Measurements from ENCODE around the gene TRPT1. TPM values are rescaled to one million over a fixed set of nuclear protein-coding genes. Genes with fewer than 3 reads are reported as not detected.
A peak's percentile ranks its signal among the peaks of the same experiment; 100 is the strongest.

The TRPT1 gene
- total RNA-seq, 1 donor from 2014 or later: 52.0 TPM

GRCh38 chr11:64268025-64268892, 42.3 kb upstream of the TRPT1 start:
- no peaks in the 10 kb centered on the region for H3K27me3 Mint-ChIP-seq
- TF ChIP-seq CTCF (IDR thresholded peaks at IDR 0.05; ENCODE audit: unreplicated experiment): no peak
- peaks cover 12% of the 10 kb centered on the region for H3K4me1 Mint-ChIP-seq (ENCODE audit: low read depth)
- peak overlapping the region; percentile 90 for H3K27ac Mint-ChIP-seq
- peak overlapping the region; percentile 98 for H3K4me3 Mint-ChIP-seq (ENCODE audit: low read depth)
- no peak for DNase-seq (ENCODE audit: low spot score, unreplicated experiment)
- no peaks in the 10 kb centered on the region for H3K9me3 Mint-ChIP-seq (ENCODE audit: low read depth)
- H3K36me3 Mint-ChIP-seq (ENCODE audit: insufficient read depth): peaks cover 2% of the 10 kb centered on the region

DNA sequence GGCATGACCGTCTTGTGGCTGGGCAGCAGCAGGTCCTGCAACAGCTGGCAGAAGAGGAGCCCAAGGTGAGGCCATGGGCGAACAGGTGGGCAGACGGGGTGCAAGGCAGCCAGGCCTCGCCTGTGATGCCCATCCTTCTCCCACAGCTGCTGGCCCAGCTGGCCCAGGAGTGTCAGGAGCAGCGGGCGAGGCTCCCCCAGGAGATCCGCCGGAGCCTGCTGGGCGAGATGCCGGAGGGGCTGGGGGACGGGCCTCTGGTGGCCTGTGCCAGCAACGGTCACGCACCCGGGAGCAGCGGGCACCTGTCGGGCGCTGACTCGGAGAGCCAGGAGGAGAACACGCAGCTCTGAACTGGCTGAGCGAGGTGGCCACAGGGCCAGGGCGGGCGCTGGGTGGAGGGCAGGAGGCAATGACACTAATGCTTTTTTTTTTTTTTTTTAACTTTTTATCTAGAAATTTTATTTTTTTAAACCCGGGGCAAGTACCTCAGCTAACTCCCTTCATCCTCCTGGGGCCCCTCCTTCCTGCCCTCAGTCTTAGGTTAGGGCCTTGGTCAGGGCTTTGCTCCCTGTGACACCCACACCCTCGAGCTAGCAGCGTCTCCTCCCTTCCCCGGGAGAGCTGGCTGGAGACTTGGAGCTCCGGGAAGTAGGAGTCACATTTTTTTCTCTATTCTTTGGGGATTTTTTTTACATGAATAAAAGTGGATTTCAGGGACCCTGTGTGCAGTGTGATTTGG, 41.4 kb upstream of the TRPT1 start:
- DNase-seq (ENCODE audit: low spot score, unreplicated experiment): no peak
- no peak for TF ChIP-seq CTCF (IDR thresholded peaks at IDR 0.05; ENCODE audit: unreplicated experiment)
- Mint-ChIP-seq H3K27ac (no peak overlapping the region), H3K27me3 (no peaks in the 10 kb centered on the region), H3K9me3 (ENCODE audit: low read depth) (no peaks in the 10 kb centered on the region), H3K4me3 (ENCODE audit: low read depth) (no peak overlapping the region), H3K36me3 (ENCODE audit: insufficient read depth) (peaks cover 5% of the 10 kb centered on the region), H3K4me1 (ENCODE audit: low read depth) (peaks cover 12% of the 10 kb centered on the region)

GRCh38 chr11:64266339-64266738, 40.4 kb upstream of the TRPT1 start:
- peaks cover 5% of the 10 kb centered on the region for H3K36me3 Mint-ChIP-seq (ENCODE audit: insufficient read depth)

GRCh38 chr11:64265176-64266160, 39.5 kb upstream of the TRPT1 start:
- Mint-ChIP-seq H3K4me1 (ENCODE audit: low read depth) (peaks cover 8% of the 10 kb centered on the region), H3K27me3 (no peaks in the 10 kb centered on the region), H3K9me3 (ENCODE audit: low read depth) (no peaks in the 10 kb centered on the region), H3K27ac (no peak overlapping the region), H3K4me3 (ENCODE audit: low read depth) (no peak overlapping the region), H3K36me3 (ENCODE audit: insufficient read depth) (peaks cover 5% of the 10 kb centered on the region)
- no peak for DNase-seq (ENCODE audit: low spot score, unreplicated experiment)
- no peak for TF ChIP-seq CTCF (IDR thresholded peaks at IDR 0.05; ENCODE audit: unreplicated experiment)

More at GRCh38 chr11:64266339-64266738, 40.4 kb upstream of the TRPT1 start:
- Mint-ChIP-seq H3K4me3 (ENCODE audit: low read depth) (no peak overlapping the region), H3K4me1 (ENCODE audit: low read depth) (peaks cover 8% of the 10 kb centered on the region), H3K27me3 (no peaks in the 10 kb centered on the region), H3K27ac (no peak overlapping the region), H3K9me3 (ENCODE audit: low read depth) (no peaks in the 10 kb centered on the region)
- no peak for TF ChIP-seq CTCF (IDR thresholded peaks at IDR 0.05; ENCODE audit: unreplicated experiment)
- no peak for DNase-seq (ENCODE audit: low spot score, unreplicated experiment)
